ENCODE data around the gene CINP. TPM values are rescaled to one million over a fixed set of nuclear protein-coding genes. Genes with fewer than 3 reads are reported as not detected.

CINP gene
- total RNA-seq, 2 donors from 2014 or later = 25.1 to 27.2 TPM

DNA sequence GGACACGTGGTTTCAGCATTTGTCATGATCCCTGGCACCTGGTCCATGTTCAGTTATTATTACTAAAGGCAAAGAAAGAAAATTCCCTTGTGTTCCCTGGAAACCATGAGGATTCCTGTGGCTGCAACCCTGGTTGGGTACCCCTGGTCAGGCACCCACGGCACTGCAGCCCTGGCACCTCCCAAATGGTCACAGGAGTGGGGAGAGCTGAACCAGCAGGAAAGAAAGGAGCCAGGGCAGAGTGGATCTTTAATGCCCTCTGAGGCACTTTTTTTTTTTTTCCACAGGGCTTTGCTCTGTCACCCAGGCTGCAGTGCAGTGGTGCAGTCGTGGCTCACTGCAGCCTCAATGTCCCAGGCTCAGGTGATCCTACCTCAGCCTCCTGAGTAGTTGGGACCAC is 17.5 kb downstream of the CINP start:
- Histone ChIP-seq H3K9me3 (no peaks in the 10 kb centered on the region), H3K36me3 (replicated peaks in 1 of 2; ENCODE audit: insufficient read depth in 1 of 2, low read depth in 2 of 2) (peaks cover 3 to 40% of the 10 kb centered on the region in 2 donors), H3K27me3 (no peaks in the 10 kb centered on the region), H3K27ac (no peak overlapping the region), H3K4me1 (no peaks in the 10 kb centered on the region), H3K4me3 (no peak overlapping the region)
- 76 to 81% methylated on average over 3 of the region's 3 CpGs for WGBS, 2 donors
- intact Hi-C loops (cut with DNase I) = no loop called here
- TF ChIP-seq POLR2A (IDR thresholded peaks at IDR 0.05) = no peak
- TF ChIP-seq, protein P1, sequence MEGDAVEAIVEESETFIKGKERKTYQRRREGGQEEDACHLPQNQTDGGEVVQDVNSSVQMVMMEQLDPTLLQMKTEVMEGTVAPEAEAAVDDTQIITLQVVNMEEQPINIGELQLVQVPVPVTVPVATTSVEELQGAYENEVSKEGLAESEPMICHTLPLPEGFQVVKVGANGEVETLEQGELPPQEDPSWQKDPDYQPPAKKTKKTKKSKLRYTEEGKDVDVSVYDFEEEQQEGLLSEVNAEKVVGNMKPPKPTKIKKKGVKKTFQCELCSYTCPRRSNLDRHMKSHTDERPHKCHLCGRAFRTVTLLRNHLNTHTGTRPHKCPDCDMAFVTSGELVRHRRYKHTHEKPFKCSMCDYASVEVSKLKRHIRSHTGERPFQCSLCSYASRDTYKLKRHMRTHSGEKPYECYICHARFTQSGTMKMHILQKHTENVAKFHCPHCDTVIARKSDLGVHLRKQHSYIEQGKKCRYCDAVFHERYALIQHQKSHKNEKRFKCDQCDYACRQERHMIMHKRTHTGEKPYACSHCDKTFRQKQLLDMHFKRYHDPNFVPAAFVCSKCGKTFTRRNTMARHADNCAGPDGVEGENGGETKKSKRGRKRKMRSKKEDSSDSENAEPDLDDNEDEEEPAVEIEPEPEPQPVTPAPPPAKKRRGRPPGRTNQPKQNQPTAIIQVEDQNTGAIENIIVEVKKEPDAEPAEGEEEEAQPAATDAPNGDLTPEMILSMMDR (IDR thresholded peaks at IDR 0.05) = no peak
- DNase-seq = no peak
- ATAC-seq = no peak

DNA sequence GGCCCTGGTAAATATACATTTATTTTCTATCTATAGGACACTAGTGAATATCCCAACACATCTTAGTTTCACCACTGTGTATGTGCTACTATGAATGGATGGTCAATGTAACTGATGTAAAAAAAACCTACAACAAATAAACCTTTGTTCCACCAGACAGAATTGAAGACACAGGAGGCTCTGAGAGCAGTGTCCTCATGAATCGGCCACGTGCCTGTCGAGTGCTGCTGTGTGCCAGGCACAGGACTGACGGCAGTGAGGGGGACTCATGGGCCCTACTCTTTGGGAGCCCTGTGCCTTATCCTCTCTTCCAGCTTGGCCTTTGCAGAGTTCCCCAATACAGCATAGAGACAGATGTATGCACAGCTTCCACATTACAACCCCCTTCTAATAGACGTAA is 18.2 kb downstream of the CINP start:
- Histone ChIP-seq H3K4me3 (no peak overlapping the region), H3K9me3 (no peaks in the 10 kb centered on the region), H3K27ac (no peak overlapping the region), H3K27me3 (no peaks in the 10 kb centered on the region), H3K36me3 (replicated peaks in 1 of 2; ENCODE audit: insufficient read depth in 1 of 2, low read depth in 2 of 2) (peaks cover 3 to 40% of the 10 kb centered on the region in 2 donors), H3K4me1 (no peaks in the 10 kb centered on the region)
- TF ChIP-seq POLR2A (IDR thresholded peaks at IDR 0.05) = no peak
- TF ChIP-seq, protein P1 (IDR thresholded peaks at IDR 0.05) = no peak
- intact Hi-C loops (cut with DNase I) = no loop called here
- no peak for DNase-seq
- no peak for ATAC-seq
- 75 to 82% methylated on average over 5 of the region's 5 CpGs for WGBS, 2 donors

DNA sequence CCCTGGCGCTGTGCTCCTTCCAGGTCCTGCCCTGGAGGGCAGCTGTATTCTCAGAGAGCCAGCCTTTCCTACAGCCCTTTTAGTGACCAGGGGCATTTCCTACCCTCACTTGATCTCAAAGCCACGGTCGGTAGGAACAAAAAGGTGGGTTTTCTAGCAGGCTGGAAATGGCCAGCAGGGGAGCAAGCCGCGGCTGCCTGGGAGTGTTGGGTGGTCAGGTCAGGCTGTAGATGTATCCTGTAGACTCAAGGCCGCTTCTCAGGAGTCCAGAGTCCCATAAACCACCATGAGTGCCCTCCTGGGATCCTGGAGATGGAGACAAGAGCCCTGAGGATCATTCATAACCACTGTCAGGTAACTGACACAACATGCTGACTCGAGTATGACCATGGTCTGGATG is 18.6 kb downstream of the CINP start:
- H3K9me3 ChIP-seq = no peaks in the 10 kb centered on the region
- H3K27me3 ChIP-seq = no peaks in the 10 kb centered on the region
- DNase-seq = no peak
- no peaks in the 10 kb centered on the region for H3K4me1 ChIP-seq
- no peak overlapping the region for H3K4me3 ChIP-seq
- no peak overlapping the region for H3K27ac ChIP-seq
- TF ChIP-seq, protein P1 (IDR thresholded peaks at IDR 0.05) = no peak
- no peak for TF ChIP-seq POLR2A (IDR thresholded peaks at IDR 0.05)
- peaks cover 3 to 43% of the 10 kb centered on the region in 2 donors for H3K36me3 ChIP-seq (replicated peaks in 1 of 2; ENCODE audit: insufficient read depth in 1 of 2, low read depth in 2 of 2)
- intact Hi-C loops (cut with DNase I) = no loop called here
- WGBS, 2 donors = 80 to 90% methylated on average over 4 to 7 of the region's 7 CpGs
- ATAC-seq = no peak

DNA sequence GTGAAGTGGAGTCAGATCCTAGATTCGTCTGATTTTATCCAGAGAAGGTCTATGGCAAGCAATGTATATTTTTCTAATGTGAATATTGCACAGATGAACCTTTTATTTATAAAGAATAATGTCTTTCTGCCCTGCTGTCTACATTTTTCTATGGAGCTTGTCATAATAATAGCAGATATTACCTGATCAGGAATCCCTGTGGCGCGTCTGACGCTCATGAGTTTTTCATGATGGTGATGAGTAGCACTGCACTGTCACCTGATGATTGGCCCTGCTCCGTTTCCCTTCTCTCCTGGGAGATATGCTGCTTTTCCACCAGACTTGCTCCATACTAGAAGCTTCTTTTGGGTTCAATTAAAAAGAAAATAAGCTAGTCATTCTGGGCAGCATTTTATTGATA is 20.5 kb downstream of the CINP start:
- Histone ChIP-seq H3K36me3 (replicated peaks in 1 of 2; ENCODE audit: insufficient read depth in 1 of 2, low read depth in 2 of 2) (peaks cover 3 to 39% of the 10 kb centered on the region in 2 donors), H3K4me3 (no peak overlapping the region), H3K27me3 (no peaks in the 10 kb centered on the region), H3K27ac (no peak overlapping the region), H3K4me1 (no peaks in the 10 kb centered on the region), H3K9me3 (no peaks in the 10 kb centered on the region)
- 85 to 90% methylated on average over 5 of the region's 5 CpGs for WGBS, 2 donors
- no peak for ATAC-seq
- TF ChIP-seq, protein P1 (IDR thresholded peaks at IDR 0.05) = no peak
- TF ChIP-seq POLR2A (IDR thresholded peaks at IDR 0.05) = no peak
- intact Hi-C loops (cut with DNase I) = no loop called here
- no peak for DNase-seq

- Histone ChIP-seq H3K4me1 (no peaks in the 10 kb centered on the region), H3K27ac (no peak overlapping the region), H3K9me3 (no peaks in the 10 kb centered on the region), H3K4me3 (no peak overlapping the region), H3K36me3 (replicated peaks in 1 of 2; ENCODE audit: insufficient read depth in 1 of 2, low read depth in 2 of 2) (peaks cover 3 to 36% of the 10 kb centered on the region in 2 donors), H3K27me3 (no peaks in the 10 kb centered on the region)
- TF ChIP-seq, protein P1 (IDR thresholded peaks at IDR 0.05) = no peak
- no peak for DNase-seq
- 85% methylated on average over 4 to 8 of the region's 8 CpGs for WGBS, 2 donors
- ATAC-seq = no peak
- intact Hi-C loops (cut with DNase I) = no loop called here
These were observed 21.1 kb downstream of the CINP start for GRCh38 chr14:102341566-102341965.
